ENCODE measurements around the gene LAMB3. TPM values are rescaled to one million over a fixed set of nuclear protein-coding genes. Genes with fewer than 3 reads are reported as not detected.
A peak's percentile ranks its signal among the peaks of the same experiment; 100 is the strongest.

The LAMB3 gene
- total and polyA plus RNA-seq, 10 of the 15 experiments (the other 5 are each of a cell fraction or from before 2014, with no cell fraction given): 0.04 to 1.8 (median 0.10) TPM; not detected in 1

DNA sequence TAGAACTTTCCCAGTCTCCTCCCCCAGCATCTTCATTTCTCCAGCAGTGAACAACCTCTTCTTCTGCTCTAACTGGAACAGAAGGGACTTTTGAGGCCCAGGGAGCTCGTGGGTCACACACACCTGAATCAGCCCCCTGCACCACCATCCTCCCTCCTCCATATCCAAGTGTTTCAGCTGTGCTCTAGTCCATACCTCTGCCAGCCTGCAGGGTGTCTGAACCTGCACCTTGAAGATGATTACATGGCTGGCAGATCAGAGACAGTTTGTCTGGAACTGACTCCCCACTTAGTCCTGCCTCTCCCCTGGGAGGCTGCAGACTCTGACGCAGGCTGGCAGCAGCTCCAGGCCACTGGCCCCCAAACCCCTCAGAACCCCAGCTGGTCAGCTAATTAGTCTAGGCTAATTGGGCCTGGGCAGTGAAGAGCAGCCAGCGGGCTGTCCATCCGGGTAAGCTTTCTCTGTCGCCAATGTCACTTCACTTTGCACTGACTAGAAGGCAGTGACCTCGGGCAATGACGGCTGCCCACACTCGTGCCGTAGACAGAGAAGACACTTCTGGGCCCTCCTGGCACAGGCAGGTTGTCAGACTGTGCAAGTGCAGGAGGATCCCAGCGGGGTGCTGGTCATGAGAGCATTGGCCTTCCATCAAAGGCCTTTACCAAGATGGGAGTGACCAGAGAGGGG, 56.5 kb downstream of the LAMB3 start:
- in situ Hi-C loops (cut with MboI): no loop called here
- 21% methylated on average over 10 of the region's 10 CpGs for WGBS (ENCODE audit: insufficient coverage, insufficient replicate concordance, low lambda C conversion rate, missing lambda C conversion rate)
- H3K27me3 ChIP-seq (replicated peaks in 1 of 2; ENCODE audit: control insufficient read depth in 2 of 2, insufficient read depth in 2 of 2, low read length in 1 of 2): peaks cover 0 to 1% of the 10 kb centered on the region in 2 experiments; a peak in 2 of 4 replicates
- no peak overlapping the region for H3K4me3 ChIP-seq
- BruUV-seq (replicated peaks): no TSS peak
- no peaks in the 10 kb centered on the region for H3K9me3 ChIP-seq (replicated peaks; ENCODE audit: control insufficient read depth, insufficient read depth, low read length)
- H3K4me1 ChIP-seq (ENCODE audit: control insufficient read depth, insufficient read depth, low read length): no peaks in the 10 kb centered on the region
- intact Hi-C loops (cut with micrococcal nuclease; ENCODE audit: unreplicated experiment): no loop called here
- H3K36me3 ChIP-seq (ENCODE audit: control insufficient read depth in 2 of 2, insufficient read depth in 2 of 2, low read length in 1 of 2): no peaks in the 10 kb centered on the region
- SMC1A ChIA-PET (ENCODE audit: uncharacterized antibody, unreplicated experiment): interaction anchor here (0.9 to 2.1 kb wide), 3 partner anchors 26 to 92 kb away, joined by 3 to 7 read pairs (median 4); no protein-coding TSS in a partner anchor
- POLR2A ChIA-PET: no interaction called here
- CTCF ChIA-PET: interaction anchor here (0.7 to 5.0 kb wide), 4 partner anchors 19 to 54 kb away, joined by 3 to 25 read pairs (median 4); no protein-coding TSS in a partner anchor
- ATAC-seq (peak; percentile 63), DNase-seq (ENCODE audit: low read depth, low spot score) (no peak), FAIRE-seq (no peak)
- no peaks in the 10 kb centered on the region for H3K79me2 ChIP-seq (ENCODE audit: control insufficient read depth, insufficient read depth, low read length)
- RAD21 ChIA-PET (ENCODE audit: unreplicated experiment): interaction anchor here (1.2 kb wide), 1 partner anchor 153 kb away, joined by 3 read pairs; no protein-coding TSS in a partner anchor
- no peak overlapping the region for H3K9ac ChIP-seq (ENCODE audit: control insufficient read depth, insufficient read depth, low read length)
- no peak overlapping the region for H3K27ac ChIP-seq (ENCODE audit: control insufficient read depth, insufficient read depth)
- no peak overlapping the region for H3K4me2 ChIP-seq (ENCODE audit: control insufficient read depth, insufficient read depth)
- TF ChIP-seq YY1 (IDR thresholded peaks at IDR 0.05; ENCODE audit: low read depth, low read length) (no peak), TAF1 (IDR thresholded peaks at IDR 0.05; ENCODE audit: borderline replicate concordance, low read depth, low read length) (no peak), BHLHE40 (IDR thresholded peaks at IDR 0.05; ENCODE audit: borderline replicate concordance in 1 of 2, low read depth in 2 of 2, low read length in 1 of 2) (no peak), NFYB (IDR thresholded peaks at IDR 0.05; ENCODE audit: insufficient read depth, low read depth, low read length) (no peak), YBX1 (IDR thresholded peaks at IDR 0.05) (no peak), RFX5 (IDR thresholded peaks at IDR 0.05; ENCODE audit: low read depth, low read length) (no peak), RUNX3 (IDR thresholded peaks at IDR 0.05; ENCODE audit: low read length) (no peak), POLR2A (IDR thresholded peaks at IDR 0.05; ENCODE audit: low read depth, low read length) (no peak), ASH2L (IDR thresholded peaks at IDR 0.05; ENCODE audit: borderline replicate concordance, low read depth) (no peak)
- H2AFZ ChIP-seq (ENCODE audit: control insufficient read depth, low read depth, low read length): no peak overlapping the region
- H4K20me1 ChIP-seq (ENCODE audit: control insufficient read depth, insufficient read depth): no peaks in the 10 kb centered on the region
